ENCODE results near the gene ARL10. TPM values are rescaled to one million over a fixed set of nuclear protein-coding genes. Genes with fewer than 3 reads are reported as not detected.
A peak's percentile ranks its signal among the peaks of the same experiment; 100 is the strongest.

Gene ARL10
- total RNA-seq, 4 donors from 2014 or later = 12.0 to 54.6 (median 16.9) TPM

- Histone ChIP-seq H3K27me3 (no peaks in the 10 kb centered on the region), H3K4me1 (peaks cover 0 to 29% (median 6%) of the 10 kb centered on the region in 4 donors), H3K27ac (no peak overlapping the region), H3K36me3 (peaks cover 0 to 79% (median 20%) of the 10 kb centered on the region in 3 donors), H3K9me3 (no peaks in the 10 kb centered on the region), H3K4me3 (no peak overlapping the region)
- WGBS, 2 donors = 89 to 92% methylated on average over 16 of the region's 16 CpGs
- no peak for DNase-seq (ENCODE audit: low spot score in 2 of 2)
- TF ChIP-seq EP300 (IDR thresholded peaks at IDR 0.05) = no peak
- no peak for TF ChIP-seq POLR2A (IDR thresholded peaks at IDR 0.05)
- no peak for TF ChIP-seq CTCF (IDR thresholded peaks at IDR 0.05)
These were observed 9.7 kb upstream of the ARL10 start for GRCh38 chr5:176355400-176356178.

GRCh38 chr5:176356179-176356566, 9.1 kb upstream of the ARL10 start:
- Histone ChIP-seq H3K4me3 (no peak overlapping the region), H3K36me3 (peaks cover 0 to 73% (median 20%) of the 10 kb centered on the region in 3 donors), H3K9me3 (no peaks in the 10 kb centered on the region), H3K4me1 (peaks cover 0 to 32% (median 10%) of the 10 kb centered on the region in 4 donors), H3K27me3 (no peaks in the 10 kb centered on the region), H3K27ac (no peak overlapping the region)
- TF ChIP-seq POLR2A (IDR thresholded peaks at IDR 0.05) (no peak), CTCF (IDR thresholded peaks at IDR 0.05) (no peak), EP300 (IDR thresholded peaks at IDR 0.05) (no peak)
- 84 to 85% methylated on average over 3 of the region's 3 CpGs for WGBS, 2 donors
- no peak for DNase-seq (ENCODE audit: low spot score in 2 of 2)

GRCh38 chr5:176359658-176360057, 5.6 kb upstream of the ARL10 start:
- no peaks in the 10 kb centered on the region for H3K27me3 ChIP-seq
- 61 to 68% methylated on average over 4 of the region's 4 CpGs for WGBS, 2 donors
- TF ChIP-seq CTCF (IDR thresholded peaks at IDR 0.05) = no peak
- TF ChIP-seq POLR2A (IDR thresholded peaks at IDR 0.05) = no peak
- no peak for TF ChIP-seq EP300 (IDR thresholded peaks at IDR 0.05)
- DNase-seq (ENCODE audit: low spot score in 2 of 2) = no peak
- H3K9me3 ChIP-seq = no peaks in the 10 kb centered on the region
- H3K27ac ChIP-seq = no peak overlapping the region
- H3K4me3 ChIP-seq = no peak overlapping the region
- H3K4me1 ChIP-seq = peaks cover 0 to 37% (median 12%) of the 10 kb centered on the region in 4 donors
- H3K36me3 ChIP-seq = peaks cover 0 to 39% (median under 1%) of the 10 kb centered on the region in 3 donors

GRCh38 chr5:176360894-176361436, 4.3 kb upstream of the ARL10 start:
- Histone ChIP-seq H3K9me3 (no peaks in the 10 kb centered on the region), H3K27ac (peak overlapping the region; percentile 22 to 89 (median 82)), H3K27me3 (no peaks in the 10 kb centered on the region), H3K4me3 (peak overlapping the region; percentile 65 to 99 (median 78)), H3K36me3 (peaks cover 0 to 31% (median 0%) of the 10 kb centered on the region in 3 donors), H3K4me1 (peaks cover 0 to 41% (median 14%) of the 10 kb centered on the region in 4 donors)
- DNase-seq (ENCODE audit: low spot score in 2 of 2) = peak in 1 of 2 donors; percentile 9
- 2 to 3% methylated on average over 26 to 27 of the region's 27 CpGs for WGBS, 2 donors
- TF ChIP-seq CTCF (IDR thresholded peaks at IDR 0.05) (no peak), POLR2A (IDR thresholded peaks at IDR 0.05) (no peak), EP300 (IDR thresholded peaks at IDR 0.05) (no peak)

Data from tibial nerve (tissue), 4 donors.